ENCODE data around the gene SRRM1.
"Not testable (repeated sequence)": the region's sequence is repeated elsewhere in the genome, so short reads cannot be mapped to it uniquely, and the experiment has no call there.

DNA sequence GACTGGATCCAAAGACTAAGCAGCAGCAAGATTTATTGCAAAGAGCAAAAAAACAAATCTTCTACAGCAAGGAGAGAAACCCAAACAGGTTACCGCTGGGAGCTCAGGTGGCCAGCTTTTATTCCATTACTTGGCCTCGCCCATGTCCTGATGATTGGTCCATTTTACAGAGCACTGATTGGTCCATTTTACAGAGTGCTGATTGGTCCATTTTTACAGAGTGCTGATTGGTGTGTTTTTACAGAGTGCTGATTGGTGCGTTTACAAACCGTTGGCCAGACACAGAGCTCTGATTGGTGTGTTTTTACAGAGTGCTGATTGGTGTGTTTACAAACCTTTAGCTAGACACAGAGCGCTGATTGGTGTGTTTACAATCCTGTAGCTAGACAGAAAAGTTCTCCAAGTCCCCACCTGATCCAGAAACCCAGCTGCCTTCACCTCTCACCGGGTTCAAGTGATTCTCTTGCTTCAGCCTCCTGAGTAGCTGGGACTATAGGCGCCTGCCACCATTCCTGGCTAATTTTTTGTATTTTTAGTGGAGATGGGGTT lies 54.4 kb downstream of the SRRM1 start:
- TF ChIP-seq, protein P1, sequence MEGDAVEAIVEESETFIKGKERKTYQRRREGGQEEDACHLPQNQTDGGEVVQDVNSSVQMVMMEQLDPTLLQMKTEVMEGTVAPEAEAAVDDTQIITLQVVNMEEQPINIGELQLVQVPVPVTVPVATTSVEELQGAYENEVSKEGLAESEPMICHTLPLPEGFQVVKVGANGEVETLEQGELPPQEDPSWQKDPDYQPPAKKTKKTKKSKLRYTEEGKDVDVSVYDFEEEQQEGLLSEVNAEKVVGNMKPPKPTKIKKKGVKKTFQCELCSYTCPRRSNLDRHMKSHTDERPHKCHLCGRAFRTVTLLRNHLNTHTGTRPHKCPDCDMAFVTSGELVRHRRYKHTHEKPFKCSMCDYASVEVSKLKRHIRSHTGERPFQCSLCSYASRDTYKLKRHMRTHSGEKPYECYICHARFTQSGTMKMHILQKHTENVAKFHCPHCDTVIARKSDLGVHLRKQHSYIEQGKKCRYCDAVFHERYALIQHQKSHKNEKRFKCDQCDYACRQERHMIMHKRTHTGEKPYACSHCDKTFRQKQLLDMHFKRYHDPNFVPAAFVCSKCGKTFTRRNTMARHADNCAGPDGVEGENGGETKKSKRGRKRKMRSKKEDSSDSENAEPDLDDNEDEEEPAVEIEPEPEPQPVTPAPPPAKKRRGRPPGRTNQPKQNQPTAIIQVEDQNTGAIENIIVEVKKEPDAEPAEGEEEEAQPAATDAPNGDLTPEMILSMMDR (conservative IDR thresholded peaks at IDR 0.05; ENCODE audit: low read depth in 2 of 2), result not testable (repeated sequence)
- TF ChIP-seq, protein P2, sequence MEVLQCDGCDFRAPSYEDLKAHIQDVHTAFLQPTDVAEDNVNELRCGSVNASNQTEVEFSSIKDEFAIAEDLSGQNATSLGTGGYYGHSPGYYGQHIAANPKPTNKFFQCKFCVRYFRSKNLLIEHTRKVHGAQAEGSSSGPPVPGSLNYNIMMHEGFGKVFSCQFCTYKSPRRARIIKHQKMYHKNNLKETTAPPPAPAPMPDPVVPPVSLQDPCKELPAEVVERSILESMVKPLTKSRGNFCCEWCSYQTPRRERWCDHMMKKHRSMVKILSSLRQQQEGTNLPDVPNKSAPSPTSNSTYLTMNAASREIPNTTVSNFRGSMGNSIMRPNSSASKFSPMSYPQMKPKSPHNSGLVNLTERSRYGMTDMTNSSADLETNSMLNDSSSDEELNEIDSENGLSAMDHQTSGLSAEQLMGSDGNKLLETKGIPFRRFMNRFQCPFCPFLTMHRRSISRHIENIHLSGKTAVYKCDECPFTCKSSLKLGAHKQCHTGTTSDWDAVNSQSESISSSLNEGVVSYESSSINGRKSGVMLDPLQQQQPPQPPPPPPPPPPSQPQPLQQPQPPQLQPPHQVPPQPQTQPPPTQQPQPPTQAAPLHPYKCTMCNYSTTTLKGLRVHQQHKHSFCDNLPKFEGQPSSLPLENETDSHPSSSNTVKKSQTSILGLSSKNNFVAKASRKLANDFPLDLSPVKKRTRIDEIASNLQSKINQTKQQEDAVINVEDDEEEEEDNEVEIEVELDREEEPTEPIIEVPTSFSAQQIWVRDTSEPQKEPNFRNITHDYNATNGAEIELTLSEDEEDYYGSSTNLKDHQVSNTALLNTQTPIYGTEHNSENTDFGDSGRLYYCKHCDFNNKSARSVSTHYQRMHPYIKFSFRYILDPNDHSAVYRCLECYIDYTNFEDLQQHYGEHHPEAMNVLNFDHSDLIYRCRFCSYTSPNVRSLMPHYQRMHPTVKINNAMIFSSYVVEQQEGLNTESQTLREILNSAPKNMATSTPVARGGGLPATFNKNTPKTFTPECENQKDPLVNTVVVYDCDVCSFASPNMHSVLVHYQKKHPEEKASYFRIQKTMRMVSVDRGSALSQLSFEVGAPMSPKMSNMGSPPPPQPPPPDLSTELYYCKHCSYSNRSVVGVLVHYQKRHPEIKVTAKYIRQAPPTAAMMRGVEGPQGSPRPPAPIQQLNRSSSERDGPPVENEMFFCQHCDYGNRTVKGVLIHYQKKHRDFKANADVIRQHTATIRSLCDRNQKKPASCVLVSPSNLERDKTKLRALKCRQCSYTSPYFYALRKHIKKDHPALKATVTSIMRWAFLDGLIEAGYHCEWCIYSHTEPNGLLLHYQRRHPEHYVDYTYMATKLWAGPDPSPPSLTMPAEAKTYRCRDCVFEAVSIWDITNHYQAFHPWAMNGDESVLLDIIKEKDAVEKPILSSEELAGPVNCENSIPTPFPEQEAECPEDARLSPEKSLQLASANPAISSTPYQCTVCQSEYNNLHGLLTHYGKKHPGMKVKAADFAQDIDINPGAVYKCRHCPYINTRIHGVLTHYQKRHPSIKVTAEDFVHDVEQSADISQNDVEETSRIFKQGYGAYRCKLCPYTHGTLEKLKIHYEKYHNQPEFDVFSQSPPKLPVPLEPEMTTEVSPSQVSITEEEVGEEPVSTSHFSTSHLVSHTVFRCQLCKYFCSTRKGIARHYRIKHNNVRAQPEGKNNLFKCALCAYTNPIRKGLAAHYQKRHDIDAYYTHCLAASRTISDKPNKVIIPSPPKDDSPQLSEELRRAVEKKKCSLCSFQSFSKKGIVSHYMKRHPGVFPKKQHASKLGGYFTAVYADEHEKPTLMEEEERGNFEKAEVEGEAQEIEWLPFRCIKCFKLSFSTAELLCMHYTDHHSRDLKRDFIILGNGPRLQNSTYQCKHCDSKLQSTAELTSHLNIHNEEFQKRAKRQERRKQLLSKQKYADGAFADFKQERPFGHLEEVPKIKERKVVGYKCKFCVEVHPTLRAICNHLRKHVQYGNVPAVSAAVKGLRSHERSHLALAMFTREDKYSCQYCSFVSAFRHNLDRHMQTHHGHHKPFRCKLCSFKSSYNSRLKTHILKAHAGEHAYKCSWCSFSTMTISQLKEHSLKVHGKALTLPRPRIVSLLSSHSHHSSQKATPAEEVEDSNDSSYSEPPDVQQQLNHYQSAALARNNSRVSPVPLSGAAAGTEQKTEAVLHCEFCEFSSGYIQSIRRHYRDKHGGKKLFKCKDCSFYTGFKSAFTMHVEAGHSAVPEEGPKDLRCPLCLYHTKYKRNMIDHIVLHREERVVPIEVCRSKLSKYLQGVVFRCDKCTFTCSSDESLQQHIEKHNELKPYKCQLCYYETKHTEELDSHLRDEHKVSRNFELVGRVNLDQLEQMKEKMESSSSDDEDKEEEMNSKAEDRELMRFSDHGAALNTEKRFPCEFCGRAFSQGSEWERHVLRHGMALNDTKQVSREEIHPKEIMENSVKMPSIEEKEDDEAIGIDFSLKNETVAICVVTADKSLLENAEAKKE (CRISPR knock-in tag; IDR thresholded peaks at IDR 0.05), result not testable (repeated sequence)
- not testable (repeated sequence) for TF ChIP-seq CREB1 (CRISPR knock-in tag; IDR thresholded peaks at IDR 0.05; ENCODE audit: low read depth); ZNF331 (CRISPR knock-in tag; IDR thresholded peaks at IDR 0.05; ENCODE audit: low read depth); EZH2 (IDR thresholded peaks at IDR 0.05; ENCODE audit: low read depth, unreplicated experiment); JUNB (IDR thresholded peaks at IDR 0.05; ENCODE audit: unreplicated experiment); POLR2AphosphoS5 (IDR thresholded peaks at IDR 0.05; ENCODE audit: low read depth); EZH2phosphoT487 (IDR thresholded peaks at IDR 0.05; ENCODE audit: unreplicated experiment)
